H1 (cell line): ENCODE results near the gene C1orf52. TPM values are rescaled to one million over a fixed set of nuclear protein-coding genes. Genes with fewer than 3 reads are reported as not detected.

Experiments used
- ASH2L ChIP-seq: fragments of 200-600, 300-600 bp; sonication (generic); IDR thresholded peaks from one replicate; pipeline ENCODE4 v1.7.1; 2017; ENCODE audit warnings: low read length
- CHD1 ChIP-seq: IDR thresholded peaks from 2 replicates; pipeline ENCODE4 v1.6.1; 2012; ENCODE audit warnings: low read depth, low read length, improper control_type of control experiment
- CREB1 ChIP-seq: IDR thresholded peaks from 2 replicates; pipeline ENCODE4 v1.6.1; 2012; ENCODE audit warnings: inconsistent platforms
- CTBP2 ChIP-seq: IDR thresholded peaks from 2 replicates; pipeline ENCODE4 v1.7.0; 2011; ENCODE audit warnings: borderline replicate concordance, mild to moderate bottlenecking, moderate library complexity, mixed read lengths, low read length; ENCODE audit not compliant: insufficient read depth, insufficient read length
- EP300 ChIP-seq, 2 experiments: IDR thresholded peaks; 1 replicate in 1 of 2; 2 replicates in 1 of 2; pipeline ENCODE4 v1.6.1; 2011 to 2012; ENCODE audit warnings: low read depth in 2 of 2, low read length in 2 of 2, mild to moderate bottlenecking in 2 of 2, borderline replicate concordance in 1 of 2, inconsistent platforms in 1 of 2, moderate library complexity in 1 of 2
- HDAC2 ChIP-seq, 2 experiments: fragments of 300-600 bp in 1 of 2; sonication (generic) in 1 of 2; IDR thresholded peaks; 2 replicates each; pipeline ENCODE4 v1.6.1; 2011 to 2012; ENCODE audit warnings: low read depth in 2 of 2, low read length in 2 of 2, mild to moderate bottlenecking in 2 of 2, moderate library complexity in 2 of 2, borderline replicate concordance in 1 of 2, inconsistent platforms in 1 of 2
- KDM4A ChIP-seq: IDR thresholded peaks from one replicate; pipeline ENCODE4 v1.7.1; 2012; ENCODE audit warnings: low read depth, mild to moderate bottlenecking, moderate library complexity, low read length, inconsistent platforms; ENCODE audit not compliant: severe bottlenecking
- MAFK ChIP-seq: IDR thresholded peaks from 2 replicates; pipeline ENCODE4 v1.6.1; 2012; ENCODE audit warnings: low read depth, mild to moderate bottlenecking, improper control_type of control experiment, low read length
- NANOG ChIP-seq: IDR thresholded peaks from 2 replicates; pipeline ENCODE4 v1.6.1; 2011; ENCODE audit warnings: low read length, low read depth, mild to moderate bottlenecking, inconsistent platforms; ENCODE audit not compliant: insufficient read depth, poor library complexity, severe bottlenecking
- NRF1 ChIP-seq: IDR thresholded peaks from 2 replicates; pipeline ENCODE4 v1.6.1; 2011; ENCODE audit warnings: mild to moderate bottlenecking, low read depth, low read length, improper control_type of control experiment
- POLR2AphosphoS5 ChIP-seq: IDR thresholded peaks from 2 replicates; pipeline ENCODE4 v1.6.1; 2011; ENCODE audit warnings: low read depth, low read length
- RAD21 ChIP-seq, 2 experiments: IDR thresholded peaks in 1 of 2; conservative IDR thresholded peaks in 1 of 2; 2 replicates each; pipeline ENCODE4 v1.6.1; 2011; ENCODE audit warnings: low read depth in 2 of 2, low read length in 2 of 2, improper control_type of control experiment in 1 of 2, inconsistent platforms in 1 of 2, mild to moderate bottlenecking in 1 of 2, moderate library complexity in 1 of 2
- RBBP5 ChIP-seq: IDR thresholded peaks from 2 replicates; pipeline ENCODE4 v1.7.1; 2012; ENCODE audit warnings: low read depth, mild to moderate bottlenecking, inconsistent platforms, low read length, moderate library complexity, borderline replicate concordance
- RFX5 ChIP-seq: IDR thresholded peaks from 2 replicates; pipeline ENCODE4 v1.6.1; 2011; ENCODE audit warnings: low read depth, low read length, improper control_type of control experiment, borderline replicate concordance
- SIX5 ChIP-seq: IDR thresholded peaks from 2 replicates; pipeline ENCODE4 v1.6.1; 2011; ENCODE audit warnings: mild to moderate bottlenecking, low read depth, low read length
- SP1 ChIP-seq: IDR thresholded peaks from 2 replicates; pipeline ENCODE4 v1.6.1; 2011; ENCODE audit warnings: low read depth, low read length
- SP4 ChIP-seq: IDR thresholded peaks from 2 replicates; pipeline ENCODE4 v1.6.1; 2012; ENCODE audit warnings: low read length, inconsistent platforms
- SRF ChIP-seq: IDR thresholded peaks from 2 replicates; pipeline ENCODE4 v1.6.1; 2011; ENCODE audit warnings: mild to moderate bottlenecking, low read depth, low read length, moderate library complexity
- TCF12 ChIP-seq: IDR thresholded peaks from 2 replicates; pipeline ENCODE4 v1.6.1; 2011; ENCODE audit warnings: low read depth, mild to moderate bottlenecking, low read length
- polyA plus RNA-seq, 7 experiments: library from polyadenylated mRNA; depleted of rRNA in 3 of 7; stranded (reverse) in 5 of 7; unstranded in 2 of 7; fragments of >200 nt in 5 of 7; fragments of 200-250 nt in 2 of 7; gene quantifications; 1 replicate in 5 of 7; 2 replicates in 1 of 7; 4 replicates in 1 of 7; pipeline versions ENCODE4 v1.2.1 to v1.2.3, GENCODE V29; 2011 to 2013; ENCODE audit warnings: missing spikeins in 2 of 7, mixed read lengths in 2 of 7
- total RNA-seq: library from RNA; stranded (reverse); fragmentation: NEBNext Ultra II Directional; extraction: Animal tissue kit (Norgen Biotek cat#: 25700); gene quantifications from 2 replicates; pipeline ENCODE4 v1.2.1, GENCODE V29; 2021
- TF ChIP-seq, protein P1 (sequence below): IDR thresholded peaks from 2 replicates; pipeline ENCODE4 v1.6.1; 2012; ENCODE audit warnings: inconsistent platforms

C1orf52 gene
- total and polyA plus RNA-seq, 2 of the 8 experiments (the other 6 are each of a cell fraction or from before 2014, with no cell fraction given): 29.2 to 39.1 TPM

DNA sequence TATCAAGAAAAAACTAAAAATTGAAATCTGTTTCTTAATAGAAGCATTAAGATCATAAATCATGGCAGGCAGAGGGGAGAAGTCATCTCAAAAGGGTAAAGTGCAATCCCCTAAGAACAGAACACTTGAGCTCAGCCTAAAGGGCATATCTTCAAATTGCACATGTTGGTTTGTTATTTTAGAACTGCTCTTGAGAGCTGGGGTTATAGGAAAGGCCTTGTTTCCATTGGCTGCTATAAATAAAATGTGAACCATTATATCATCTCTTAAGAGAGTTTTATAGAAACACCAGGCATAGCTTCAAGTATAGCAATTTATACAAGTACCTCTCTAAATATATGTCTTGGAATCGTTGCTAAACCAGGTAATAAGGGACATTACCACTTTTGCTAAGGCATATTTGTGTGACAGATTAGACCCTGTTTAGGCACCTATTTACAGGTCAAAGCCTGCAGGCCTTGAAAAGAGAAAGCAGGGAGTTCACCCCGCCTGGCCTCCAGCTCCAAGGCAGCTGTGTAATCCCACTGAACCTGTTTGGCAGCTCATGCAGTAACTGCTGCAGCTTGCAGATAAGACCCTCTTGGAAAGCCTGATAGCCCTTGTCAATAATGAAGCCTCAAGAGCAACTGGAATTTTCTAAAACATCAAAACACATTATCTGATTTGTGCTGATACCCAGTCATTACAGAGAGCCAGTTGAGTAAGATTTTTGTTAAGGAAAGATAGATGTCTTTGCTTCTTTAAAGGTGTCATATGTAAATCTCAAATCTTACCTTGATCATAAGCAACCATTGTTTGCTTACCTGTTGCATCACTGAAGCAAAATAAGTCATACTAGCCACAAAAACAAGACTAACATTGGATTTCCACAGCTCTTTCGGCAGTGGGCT is 34.5 kb downstream of the C1orf52 start (continued):
- no peak for TF ChIP-seq SP4
- peak; percentile 98 for TF ChIP-seq SP1
- no peak for TF ChIP-seq SRF
- TF ChIP-seq MAFK: no peak
- peak; percentile 99 for TF ChIP-seq RBBP5
- TF ChIP-seq HDAC2 (IDR thresholded peaks at IDR 0.05; ENCODE audit: borderline replicate concordance in 1 of 2, low read depth in 2 of 2, low read length in 2 of 2): 0 out of 4 replicates have a peak, but pooled peaks of 1 of the 2 experiments have one; percentile 28
- TF ChIP-seq RFX5: no peak
- no peak for TF ChIP-seq KDM4A
- TF ChIP-seq SIX5: no peak
- peak in 1 of 2 experiments; percentile 22; a peak in 1 of 4 replicates for TF ChIP-seq RAD21 (IDR thresholded peaks at IDR 0.05 in 1 of 2, conservative IDR thresholded peaks at IDR 0.05 in 1 of 2; ENCODE audit: low read depth in 2 of 2, low read length in 2 of 2)
- TF ChIP-seq CTBP2: no peak
- no peak for TF ChIP-seq CREB1
- TF ChIP-seq TCF12: peak; percentile 96
- TF ChIP-seq, protein P1, sequence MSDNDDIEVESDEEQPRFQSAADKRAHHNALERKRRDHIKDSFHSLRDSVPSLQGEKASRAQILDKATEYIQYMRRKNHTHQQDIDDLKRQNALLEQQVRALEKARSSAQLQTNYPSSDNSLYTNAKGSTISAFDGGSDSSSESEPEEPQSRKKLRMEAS: peak; percentile 55; the same call in 1 of the 2 replicates
- peak; percentile 54; the same call in 1 of the 2 replicates for TF ChIP-seq POLR2AphosphoS5
- TF ChIP-seq CHD1: no peak
- peak in 1 of 2 experiments; percentile 68; a peak in 1 of 3 replicates for TF ChIP-seq EP300 (IDR thresholded peaks at IDR 0.05; ENCODE audit: borderline replicate concordance in 1 of 2, low read depth in 2 of 2, low read length in 2 of 2)
- peak; percentile 24 for TF ChIP-seq NANOG
- no peak for TF ChIP-seq NRF1
- TF ChIP-seq ASH2L: peak; percentile 100
